PC-3 (cell line): ENCODE results near the gene ARHGEF3.

Experiments
- CTCF ChIP-seq: fragments of 300-600 bp; sonication (generic); conservative IDR thresholded peaks from 2 replicates; pipeline ENCODE4 v1.5.1; 2017; ENCODE audit warnings: antibody characterized with exemption, low read depth, mild to moderate bottlenecking, low read length
- EZH2phosphoT487 ChIP-seq: fragments of 300-600 bp; sonication (generic); IDR thresholded peaks from 2 replicates; pipeline ENCODE4 v1.6.1; 2018; ENCODE audit warnings: mild to moderate bottlenecking, antibody characterized with exemption, low read length, borderline replicate concordance

- TF ChIP-seq CTCF, result no peak
- TF ChIP-seq EZH2phosphoT487, result no peak
Observed at GRCh38 chr3:56684029-56684428, 117.7 kb downstream of the ARHGEF3 start.
